ENCODE data around the gene ERGIC3.

Gene ERGIC3

DNA sequence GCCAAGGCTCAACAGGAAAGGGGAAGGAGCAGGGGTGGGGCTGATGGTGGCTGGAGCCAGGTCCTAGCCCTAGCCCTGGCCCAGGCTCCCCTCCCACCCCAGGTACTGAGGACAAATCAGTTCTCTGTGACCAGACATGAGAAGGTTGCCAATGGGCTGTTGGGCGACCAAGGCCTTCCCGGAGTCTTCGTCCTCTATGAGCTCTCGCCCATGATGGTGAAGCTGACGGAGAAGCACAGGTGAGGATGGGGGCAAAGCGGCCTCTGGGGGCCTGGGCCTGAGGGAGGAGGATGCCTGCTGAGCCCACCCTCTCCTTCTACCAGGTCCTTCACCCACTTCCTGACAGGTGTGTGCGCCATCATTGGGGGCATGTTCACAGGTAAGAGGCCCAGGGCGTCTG lies 15.0 kb downstream of the ERGIC3 start:
- Histone ChIP-seq H3K4me1 (ENCODE audit: control insufficient read depth, low read length) (peaks cover 7% of the 10 kb centered on the region; the same call in 1 of the 2 replicates), H3K79me2 (ENCODE audit: control insufficient read depth, low read length) (no peaks in the 10 kb centered on the region), H3K27me3 (ENCODE audit: control insufficient read depth, low read length) (no peaks in the 10 kb centered on the region), H3K9me3 (ENCODE audit: control insufficient read depth, insufficient read depth, low read length) (no peaks in the 10 kb centered on the region), H3K4me3 (ENCODE audit: low read length) (no peak overlapping the region), H3K36me3 (ENCODE audit: control insufficient read depth, low read length) (peaks cover 27% of the 10 kb centered on the region), H3F3A (ENCODE audit: control insufficient read depth, insufficient read depth) (no peaks in the 10 kb centered on the region), H4K20me1 (ENCODE audit: control insufficient read depth, insufficient read depth, low read depth, low read length) (no peaks in the 10 kb centered on the region), H3K27ac (ENCODE audit: low read depth, low read length) (no peak overlapping the region), H3K9me2 (replicated peaks; ENCODE audit: control insufficient read depth, low read length) (no peaks in the 10 kb centered on the region), H3K4me2 (ENCODE audit: low read length) (no peak overlapping the region)
- TF ChIP-seq CTCF (IDR thresholded peaks at IDR 0.05; ENCODE audit: low read depth, low read length, poor library complexity, severe bottlenecking): no peak

DNA sequence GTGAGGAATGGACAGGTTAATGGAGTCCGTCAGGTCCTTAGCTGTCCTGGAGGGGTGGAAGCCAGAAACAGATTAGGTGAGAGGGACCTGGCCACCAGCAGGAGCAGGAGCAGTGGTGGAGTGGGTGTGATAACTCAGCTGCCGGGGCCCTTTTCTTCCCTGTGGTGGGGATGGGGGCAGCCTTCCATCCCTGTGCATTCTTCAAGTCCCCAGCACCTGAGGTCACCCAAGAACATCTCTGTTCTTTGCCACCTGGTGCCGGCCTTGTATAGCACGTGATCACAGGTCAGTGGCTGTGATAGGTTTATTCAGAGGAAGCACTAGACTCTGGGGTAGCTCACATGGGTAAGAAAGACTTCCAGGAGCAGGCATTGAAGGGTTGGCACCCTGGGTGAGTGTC lies 16.6 kb downstream of the ERGIC3 start:
- Histone ChIP-seq H3K4me1 (ENCODE audit: control insufficient read depth, low read length) (peaks cover 8% of the 10 kb centered on the region; the same call in 1 of the 2 replicates), H3K36me3 (ENCODE audit: control insufficient read depth, low read length) (peaks cover 21% of the 10 kb centered on the region), H3K4me3 (ENCODE audit: low read length) (no peak overlapping the region), H3K27ac (ENCODE audit: low read depth, low read length) (no peak overlapping the region), H3K9me3 (ENCODE audit: control insufficient read depth, insufficient read depth, low read length) (no peaks in the 10 kb centered on the region), H3K9me2 (replicated peaks; ENCODE audit: control insufficient read depth, low read length) (no peaks in the 10 kb centered on the region), H4K20me1 (ENCODE audit: control insufficient read depth, insufficient read depth, low read depth, low read length) (no peaks in the 10 kb centered on the region), H3K79me2 (ENCODE audit: control insufficient read depth, low read length) (no peaks in the 10 kb centered on the region), H3K27me3 (ENCODE audit: control insufficient read depth, low read length) (no peaks in the 10 kb centered on the region), H3K4me2 (ENCODE audit: low read length) (no peak overlapping the region), H3F3A (ENCODE audit: control insufficient read depth, insufficient read depth) (no peaks in the 10 kb centered on the region)
- TF ChIP-seq CTCF (IDR thresholded peaks at IDR 0.05; ENCODE audit: low read depth, low read length, poor library complexity, severe bottlenecking) (no peak), EZH2phosphoT487 (IDR thresholded peaks at IDR 0.05; ENCODE audit: borderline replicate concordance, low read length) (no peak)

DNA sequence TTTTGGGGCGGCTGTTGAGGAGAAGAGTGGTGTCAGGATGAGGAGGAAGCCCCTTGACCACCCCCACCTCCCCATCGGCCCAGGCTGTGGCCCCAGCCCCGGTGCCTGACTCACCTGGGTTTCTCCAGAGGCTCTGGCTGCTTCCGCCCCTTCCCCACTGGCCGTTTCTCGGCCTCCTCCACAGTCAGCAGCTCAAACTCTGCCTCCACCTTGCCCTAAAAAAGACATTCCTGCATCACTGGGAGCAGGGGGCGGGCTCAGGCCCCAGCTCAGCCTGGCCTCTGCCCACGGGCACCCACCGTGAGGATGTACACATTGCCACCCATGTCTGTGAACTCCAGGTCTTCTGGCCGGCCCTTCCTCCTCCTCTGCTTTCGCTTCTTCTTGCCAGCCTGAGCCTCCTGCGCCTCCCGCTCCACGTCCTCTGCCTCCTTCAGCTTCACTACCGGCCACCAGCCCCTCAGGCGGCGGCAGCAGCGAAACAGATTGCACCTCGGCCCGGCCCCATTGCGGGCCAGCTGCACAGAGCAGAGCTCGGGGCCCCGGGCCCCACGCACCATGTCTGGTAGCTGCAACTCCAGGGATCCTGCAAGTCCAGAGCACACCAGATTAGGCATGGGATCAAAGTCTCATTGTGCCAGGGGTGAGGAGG lies 17.3 kb downstream of the ERGIC3 start:
- Histone ChIP-seq H3K36me3 (ENCODE audit: control insufficient read depth, low read length) (peaks cover 21% of the 10 kb centered on the region), H3F3A (ENCODE audit: control insufficient read depth, insufficient read depth) (no peaks in the 10 kb centered on the region), H3K4me2 (ENCODE audit: low read length) (no peak overlapping the region), H3K9me2 (replicated peaks; ENCODE audit: control insufficient read depth, low read length) (no peaks in the 10 kb centered on the region), H3K27ac (ENCODE audit: low read depth, low read length) (no peak overlapping the region), H3K27me3 (ENCODE audit: control insufficient read depth, low read length) (no peaks in the 10 kb centered on the region), H3K4me3 (ENCODE audit: low read length) (no peak overlapping the region), H3K79me2 (ENCODE audit: control insufficient read depth, low read length) (no peaks in the 10 kb centered on the region), H3K4me1 (ENCODE audit: control insufficient read depth, low read length) (peaks cover 8% of the 10 kb centered on the region; the same call in 1 of the 2 replicates), H3K9me3 (ENCODE audit: control insufficient read depth, insufficient read depth, low read length) (no peaks in the 10 kb centered on the region), H4K20me1 (ENCODE audit: control insufficient read depth, insufficient read depth, low read depth, low read length) (no peaks in the 10 kb centered on the region)
- TF ChIP-seq CTCF (IDR thresholded peaks at IDR 0.05; ENCODE audit: low read depth, low read length, poor library complexity, severe bottlenecking) (no peak), EZH2phosphoT487 (IDR thresholded peaks at IDR 0.05; ENCODE audit: borderline replicate concordance, low read length) (no peak)
